Transverse colon (tissue), 4 donors: Measurements from ENCODE around the gene TRUB2. TPM values are rescaled to one million over a fixed set of nuclear protein-coding genes. Genes with fewer than 3 reads are reported as not detected.

Experiments used
- DNase-seq: peaks from one replicate; pipeline ENCODE4 v3.0.0-alpha.2; 2019
- H3K27ac ChIP-seq, 4 donors: fragments of 200-600 bp; sonication (generic); 2 replicates each; pipeline ENCODE4 v1.5.1; 2016 to 2018; ENCODE audit warnings: inconsistent platforms in 4 of 4
- H3K27me3 ChIP-seq: fragments of 200-600 bp; sonication (generic); 2 replicates; pipeline ENCODE4 v1.5.1; 2017; ENCODE audit warnings: inconsistent platforms
- H3K36me3 ChIP-seq, 4 donors: fragments of 200-600 bp; sonication (generic); 2 replicates each; pipeline ENCODE4 v1.5.1; 2017 to 2019; ENCODE audit warnings: inconsistent platforms in 4 of 4
- H3K4me1 ChIP-seq, 4 donors: fragments of 200-600 bp; sonication (generic); 2 replicates each; pipeline ENCODE4 v1.5.1; 2017 to 2020; ENCODE audit warnings: inconsistent platforms in 4 of 4
- H3K4me3 ChIP-seq, 4 donors: fragments of 200-600 bp; sonication (generic); 1 replicate in 1 of 4; 2 replicates in 3 of 4; pipeline versions ENCODE4 v1.5.1 to v1.6.1; 2017 to 2019; ENCODE audit warnings: inconsistent platforms in 4 of 4
- H3K9me3 ChIP-seq, 2 donors: fragments of 200-600 bp; sonication (generic); 2 replicates each; pipeline ENCODE4 v1.5.1; 2017 to 2019; ENCODE audit warnings: inconsistent platforms in 2 of 2
- EP300 ChIP-seq: sonication (generic); formaldehyde crosslinking; IDR thresholded peaks from one replicate; pipeline ENCODE4 v1.6.1; 2017; ENCODE audit warnings: antibody characterized with exemption, low read depth
- POLR2A ChIP-seq: fragments of 450-650 bp; IDR thresholded peaks from one replicate; pipeline ENCODE4 v1.6.1; 2016; ENCODE audit warnings: antibody characterized with exemption, mild to moderate bottlenecking, moderate library complexity
- POLR2AphosphoS5 ChIP-seq, 3 donors: sonication (generic); formaldehyde crosslinking; IDR thresholded peaks; one replicate each; pipeline ENCODE4 v1.6.1; 2016; ENCODE audit warnings: antibody characterized with exemption in 3 of 3
- WGBS, 2 donors: methylation state at CpG; one replicate each; pipeline ENCODE4 v1.1.5; 2018; ENCODE audit warnings: low coverage in 1 of 2; 5-methylcytosine and 5-hydroxymethylcytosine counted together
- in situ Hi-C, 4 donors: fragments of 200-750 bp; cut with MboI; loops; one replicate each; pipeline versions ENCODE4 v1.15.0 to v1.15.1; 2017; ENCODE audit warnings: low sequenced_read_pairs in 3 of 4, low pct_ligation_motif_present in 1 of 4, low pct_unique_long_range_greater_than_20kb in 1 of 4
- intact Hi-C: fragments of 100-400 bp; cut with DNase I; formaldehyde crosslinking; loops from one replicate; pipeline ENCODE4 v1.15.1; 2023; ENCODE audit warnings: low total_unique reads
- total RNA-seq, 4 donors: library from RNA; depleted of rRNA; stranded (reverse); fragments of >200 nt; gene quantifications; one replicate each; pipeline ENCODE4 v1.1.0, GENCODE V29; 2016
- TF ChIP-seq, protein P1 (sequence below), 5 experiments: fragments of 200-600 bp in 3 of 5; fragments of 450-650 bp in 2 of 5; sonication (generic) in 3 of 5; IDR thresholded peaks; 1 replicate in 2 of 5; 2 replicates in 3 of 5; pipeline ENCODE4 v1.5.1; 2016 to 2017; ENCODE audit warnings: antibody characterized with exemption in 5 of 5, inconsistent platforms in 3 of 5, mild to moderate bottlenecking in 2 of 5, moderate library complexity in 1 of 5

TRUB2 gene
- total RNA-seq, 4 donors from 2014 or later: 6.0 to 47.0 (median 12.5) TPM

DNA sequence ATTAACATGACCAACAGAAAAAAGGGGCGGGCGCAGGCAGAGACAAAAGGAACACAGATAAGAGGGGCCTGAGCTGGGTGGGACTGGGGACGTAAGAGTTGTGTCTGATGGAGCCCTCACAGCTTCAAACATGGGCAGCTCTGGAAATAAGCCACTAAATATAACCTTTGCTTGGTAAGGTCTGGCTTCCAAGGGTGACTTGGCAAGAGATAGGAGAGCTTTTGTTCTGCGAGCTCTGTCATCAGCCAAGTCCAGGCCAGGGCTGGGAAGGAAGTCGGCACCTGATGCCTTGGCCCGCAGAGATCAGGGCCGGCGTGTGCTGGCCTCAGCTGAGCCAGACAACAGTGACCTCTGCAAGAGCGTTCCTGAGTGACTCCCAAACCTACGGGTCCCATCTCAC is 11.8 kb downstream of the TRUB2 start:
- Histone ChIP-seq H3K27me3 (no peaks in the 10 kb centered on the region), H3K36me3 (peaks cover 0 to 31% (median 8%) of the 10 kb centered on the region in 4 donors), H3K4me3 (no peak overlapping the region), H3K27ac (no peak overlapping the region), H3K4me1 (no peaks in the 10 kb centered on the region), H3K9me3 (no peaks in the 10 kb centered on the region)
- intact Hi-C loops: no loop called here
- in situ Hi-C loops: no loop called here
- 88 to 95% methylated on average over 3 to 10 of the region's 10 CpGs for WGBS, 2 donors
- no peak for DNase-seq
- TF ChIP-seq POLR2A: no peak
- no peak for TF ChIP-seq POLR2AphosphoS5 (IDR thresholded peaks at IDR 0.05)
- TF ChIP-seq EP300: no peak
- TF ChIP-seq, protein P1, sequence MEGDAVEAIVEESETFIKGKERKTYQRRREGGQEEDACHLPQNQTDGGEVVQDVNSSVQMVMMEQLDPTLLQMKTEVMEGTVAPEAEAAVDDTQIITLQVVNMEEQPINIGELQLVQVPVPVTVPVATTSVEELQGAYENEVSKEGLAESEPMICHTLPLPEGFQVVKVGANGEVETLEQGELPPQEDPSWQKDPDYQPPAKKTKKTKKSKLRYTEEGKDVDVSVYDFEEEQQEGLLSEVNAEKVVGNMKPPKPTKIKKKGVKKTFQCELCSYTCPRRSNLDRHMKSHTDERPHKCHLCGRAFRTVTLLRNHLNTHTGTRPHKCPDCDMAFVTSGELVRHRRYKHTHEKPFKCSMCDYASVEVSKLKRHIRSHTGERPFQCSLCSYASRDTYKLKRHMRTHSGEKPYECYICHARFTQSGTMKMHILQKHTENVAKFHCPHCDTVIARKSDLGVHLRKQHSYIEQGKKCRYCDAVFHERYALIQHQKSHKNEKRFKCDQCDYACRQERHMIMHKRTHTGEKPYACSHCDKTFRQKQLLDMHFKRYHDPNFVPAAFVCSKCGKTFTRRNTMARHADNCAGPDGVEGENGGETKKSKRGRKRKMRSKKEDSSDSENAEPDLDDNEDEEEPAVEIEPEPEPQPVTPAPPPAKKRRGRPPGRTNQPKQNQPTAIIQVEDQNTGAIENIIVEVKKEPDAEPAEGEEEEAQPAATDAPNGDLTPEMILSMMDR (IDR thresholded peaks at IDR 0.05): no peak

DNA sequence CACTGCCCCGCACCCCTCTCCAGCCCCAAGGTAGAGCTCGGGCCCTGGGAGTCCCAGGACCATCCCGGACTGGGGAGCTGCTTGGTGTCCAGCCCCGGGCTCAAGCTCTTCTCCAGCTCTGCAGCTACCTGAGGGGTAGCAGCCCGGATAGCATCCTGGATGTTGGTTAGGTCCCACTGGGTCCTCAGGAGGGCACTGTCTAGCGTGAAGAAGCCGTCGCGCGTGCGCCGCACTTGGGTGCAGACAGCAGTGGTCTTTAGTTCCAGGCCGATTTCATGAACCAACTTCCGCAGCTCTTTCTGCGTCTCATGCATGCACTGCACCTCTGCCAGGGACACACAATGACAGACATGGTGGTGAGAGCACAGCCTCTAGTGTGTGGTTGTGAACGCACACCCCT is 12.7 kb downstream of the TRUB2 start:
- intact Hi-C loops: no loop called here
- 95% methylated on average over 16 of the region's 16 CpGs; no CpG with 5 or more reads in 1 of the 2 donors for WGBS, 2 donors
- H3K36me3 ChIP-seq: peaks cover 0 to 24% (median 8%) of the 10 kb centered on the region in 4 donors

DNA sequence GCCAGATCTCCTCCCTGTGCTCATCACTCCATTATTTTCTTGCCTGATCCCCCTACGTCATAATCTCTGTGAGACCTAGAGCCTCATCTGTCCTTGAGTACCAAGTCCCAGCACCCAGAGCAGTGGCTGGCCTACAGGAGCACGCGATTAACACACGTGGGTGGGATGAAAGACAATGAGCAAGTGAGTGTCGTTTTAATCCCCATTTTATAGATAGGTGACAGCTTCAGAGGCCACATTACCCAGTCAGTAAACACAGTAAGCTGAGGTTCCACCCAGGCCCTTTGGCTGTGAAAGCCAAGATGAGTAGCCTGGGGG is 17.3 kb downstream of the TRUB2 start:
- intact Hi-C loops (no loop called here), in situ Hi-C loops (no loop called here)
- peaks cover 0 to 7% (median 3%) of the 10 kb centered on the region in 4 donors for H3K36me3 ChIP-seq
- no peak overlapping the region for H3K27ac ChIP-seq
- DNase-seq: peak; percentile 18
- H3K4me1 ChIP-seq: no peaks in the 10 kb centered on the region
- no peaks in the 10 kb centered on the region for H3K9me3 ChIP-seq
- no peak overlapping the region for H3K4me3 ChIP-seq
- TF ChIP-seq POLR2A (no peak), POLR2AphosphoS5 (IDR thresholded peaks at IDR 0.05) (no peak), EP300 (no peak)
- TF ChIP-seq, protein P1 (IDR thresholded peaks at IDR 0.05): no peak
- WGBS, 2 donors: 63 to 67% methylated on average over 4 to 5 of the region's 5 CpGs
- no peaks in the 10 kb centered on the region for H3K27me3 ChIP-seq

More for the DNA sequence above, 12.7 kb downstream of the TRUB2 start:
- in situ Hi-C loops: no loop called here
- Histone ChIP-seq H3K4me3 (no peak overlapping the region), H3K4me1 (no peaks in the 10 kb centered on the region), H3K27me3 (no peaks in the 10 kb centered on the region), H3K27ac (no peak overlapping the region), H3K9me3 (no peaks in the 10 kb centered on the region)
- TF ChIP-seq POLR2A (no peak), POLR2AphosphoS5 (IDR thresholded peaks at IDR 0.05) (no peak), EP300 (no peak)
- TF ChIP-seq, protein P1 (IDR thresholded peaks at IDR 0.05): no peak
- DNase-seq: no peak

DNA sequence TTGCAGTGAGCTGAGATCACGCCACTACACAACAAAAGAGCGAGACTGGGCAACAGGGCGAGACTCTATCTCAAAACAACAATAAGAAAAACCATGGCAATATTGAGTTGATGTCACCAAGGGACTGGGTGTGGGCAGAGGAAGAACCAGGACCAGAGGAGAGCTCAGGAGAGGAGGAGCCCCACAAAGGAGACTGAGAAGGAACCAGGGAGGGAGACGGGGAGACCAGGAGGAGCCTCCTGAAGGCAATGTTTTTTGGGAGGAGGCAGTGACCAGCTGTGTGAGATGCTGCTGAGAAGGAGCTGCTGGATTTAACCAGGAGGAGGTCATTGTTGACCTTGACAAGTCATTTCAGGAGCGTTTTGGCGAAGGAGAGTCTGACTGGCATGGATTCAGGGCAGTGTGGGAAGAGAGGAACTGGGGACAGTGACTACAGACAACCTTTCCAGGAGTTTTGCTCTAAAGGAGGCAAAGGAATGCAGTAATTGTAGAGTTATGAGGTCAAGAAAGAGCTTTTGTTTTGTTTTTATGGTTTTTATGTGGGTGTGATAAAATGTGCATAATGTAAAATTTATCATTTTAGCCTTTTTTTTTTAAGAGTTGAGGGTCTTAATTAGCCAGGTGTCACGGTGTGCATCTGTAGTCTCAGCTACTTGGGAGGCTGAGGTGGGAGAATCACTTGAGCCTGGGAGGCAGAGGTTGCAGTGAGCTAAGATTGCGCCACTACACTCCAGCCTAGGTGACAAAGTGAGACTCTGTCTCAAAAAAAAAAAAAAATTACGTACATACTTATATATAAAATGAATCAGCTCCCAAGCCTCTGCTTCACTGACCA is 17.9 kb downstream of the TRUB2 start:
- no peaks in the 10 kb centered on the region for H3K9me3 ChIP-seq
- WGBS, 2 donors: 79 to 80% methylated on average over 7 to 9 of the region's 9 CpGs
- TF ChIP-seq POLR2A (no peak), EP300 (no peak), POLR2AphosphoS5 (IDR thresholded peaks at IDR 0.05) (no peak)
- TF ChIP-seq, protein P1 (IDR thresholded peaks at IDR 0.05): no peak

More for the DNA sequence above, 17.9 kb downstream of the TRUB2 start:
- in situ Hi-C loops (no loop called here), intact Hi-C loops (no loop called here)
- H3K36me3 ChIP-seq: peaks cover 0 to 3% (median 0%) of the 10 kb centered on the region in 4 donors
- no peak overlapping the region for H3K4me3 ChIP-seq
- no peak for DNase-seq
- peaks cover 0 to under 1% (median 0%) of the 10 kb centered on the region in 4 donors for H3K4me1 ChIP-seq
- no peak overlapping the region for H3K27ac ChIP-seq
- H3K27me3 ChIP-seq: no peaks in the 10 kb centered on the region
